ENCODE measurements around the gene IL7R.

- no peak for TF ChIP-seq CTCF (IDR thresholded peaks at IDR 0.05)
- no peak for TF ChIP-seq ZFX (IDR thresholded peaks at IDR 0.05; ENCODE audit: borderline replicate concordance)
Observed at GRCh38 chr5:35884773-35885172, 28.1 kb downstream of the IL7R start.

All from 22Rv1 (cell line).